Adrenal gland (tissue), 5 donors: ENCODE measurements around the gene KIAA1549.

Experiments used
- POLR2A ChIP-seq, 2 donors: fragments of 450-650 bp; IDR thresholded peaks; one replicate each; pipeline ENCODE4 v1.6.1; 2017; ENCODE audit warnings: antibody characterized with exemption in 2 of 2, mild to moderate bottlenecking in 2 of 2, moderate library complexity in 1 of 2
- TF ChIP-seq, protein P1 (sequence below), 6 experiments: fragments of 450-650 bp in 4 of 6; fragments of 200-600 bp in 2 of 6; sonication (generic) in 1 of 6; IDR thresholded peaks; 1 replicate in 5 of 6; 2 replicates in 1 of 6; pipeline versions ENCODE4 v1.5.1 to v1.8.0; 2016 to 2021; ENCODE audit warnings: antibody characterized with exemption in 6 of 6, mild to moderate bottlenecking in 2 of 6, moderate library complexity in 1 of 6
- donor health status: DM: no; HTN: no; CAD: no.

DNA sequence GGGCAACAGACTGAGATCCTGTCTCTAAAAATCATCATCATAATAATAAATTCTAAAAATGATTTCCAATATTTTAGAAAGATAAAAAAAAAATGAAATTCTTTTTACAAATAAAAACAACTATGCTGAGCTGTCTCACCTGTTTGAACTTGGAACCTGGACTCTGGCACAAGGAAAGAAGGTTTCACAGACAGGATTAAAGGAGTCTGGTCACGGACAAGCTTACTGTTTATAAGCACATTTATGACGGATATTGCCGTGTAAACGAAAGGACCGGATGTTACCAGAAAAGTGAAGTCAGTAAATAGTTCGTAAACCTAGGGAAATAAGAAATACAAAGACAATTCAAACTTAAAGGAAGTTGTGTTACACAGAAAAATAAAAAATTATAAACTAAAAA, 70.2 kb downstream of the KIAA1549 start:
- TF ChIP-seq, protein P1, sequence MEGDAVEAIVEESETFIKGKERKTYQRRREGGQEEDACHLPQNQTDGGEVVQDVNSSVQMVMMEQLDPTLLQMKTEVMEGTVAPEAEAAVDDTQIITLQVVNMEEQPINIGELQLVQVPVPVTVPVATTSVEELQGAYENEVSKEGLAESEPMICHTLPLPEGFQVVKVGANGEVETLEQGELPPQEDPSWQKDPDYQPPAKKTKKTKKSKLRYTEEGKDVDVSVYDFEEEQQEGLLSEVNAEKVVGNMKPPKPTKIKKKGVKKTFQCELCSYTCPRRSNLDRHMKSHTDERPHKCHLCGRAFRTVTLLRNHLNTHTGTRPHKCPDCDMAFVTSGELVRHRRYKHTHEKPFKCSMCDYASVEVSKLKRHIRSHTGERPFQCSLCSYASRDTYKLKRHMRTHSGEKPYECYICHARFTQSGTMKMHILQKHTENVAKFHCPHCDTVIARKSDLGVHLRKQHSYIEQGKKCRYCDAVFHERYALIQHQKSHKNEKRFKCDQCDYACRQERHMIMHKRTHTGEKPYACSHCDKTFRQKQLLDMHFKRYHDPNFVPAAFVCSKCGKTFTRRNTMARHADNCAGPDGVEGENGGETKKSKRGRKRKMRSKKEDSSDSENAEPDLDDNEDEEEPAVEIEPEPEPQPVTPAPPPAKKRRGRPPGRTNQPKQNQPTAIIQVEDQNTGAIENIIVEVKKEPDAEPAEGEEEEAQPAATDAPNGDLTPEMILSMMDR (IDR thresholded peaks at IDR 0.05) = no peak
- no peak for TF ChIP-seq POLR2A (IDR thresholded peaks at IDR 0.05)
